Suppressor macrophage treated with lipopolysaccharide for 4 hours (primary cell): ENCODE data around the gene TOB1.
"Not testable (repeated sequence)": the region's sequence is repeated elsewhere in the genome, so short reads cannot be mapped to it uniquely, and the experiment has no call there.

Experiments used
- DNase-seq: peaks from one replicate; pipeline ENCODE4 v3.0.0-alpha.2; 2020

The TOB1 gene

DNA sequence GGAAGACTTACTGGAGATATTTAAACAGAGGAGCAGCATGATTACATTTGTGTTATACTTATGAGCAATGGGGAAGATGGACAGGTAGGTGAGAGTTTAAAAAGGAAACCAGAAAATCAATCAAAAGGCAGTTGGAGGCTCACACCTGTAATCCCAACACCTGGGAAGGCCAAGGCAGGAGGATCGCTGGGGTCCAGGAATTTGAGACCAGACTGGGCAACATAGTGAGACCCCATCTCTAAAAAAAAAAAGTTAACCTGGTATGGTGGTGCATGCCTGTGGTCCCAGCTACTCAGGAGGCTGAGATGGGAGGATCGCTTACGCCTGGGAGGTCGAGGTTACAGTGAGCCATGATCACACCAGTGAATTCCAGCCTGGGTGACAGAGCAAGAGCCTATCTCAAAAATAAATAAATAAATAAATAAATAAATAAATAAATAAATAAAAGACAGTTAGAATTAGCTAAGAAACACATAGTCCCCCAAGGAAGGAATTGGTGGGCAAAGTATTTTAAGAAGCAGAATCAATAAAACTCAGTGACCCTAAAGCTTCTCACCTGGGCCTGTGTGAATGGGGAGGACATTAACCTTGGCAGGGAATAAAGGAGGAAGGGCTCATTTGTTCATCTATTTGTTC, 32.3 kb upstream of the TOB1 start:
- DNase-seq: no peak

DNA sequence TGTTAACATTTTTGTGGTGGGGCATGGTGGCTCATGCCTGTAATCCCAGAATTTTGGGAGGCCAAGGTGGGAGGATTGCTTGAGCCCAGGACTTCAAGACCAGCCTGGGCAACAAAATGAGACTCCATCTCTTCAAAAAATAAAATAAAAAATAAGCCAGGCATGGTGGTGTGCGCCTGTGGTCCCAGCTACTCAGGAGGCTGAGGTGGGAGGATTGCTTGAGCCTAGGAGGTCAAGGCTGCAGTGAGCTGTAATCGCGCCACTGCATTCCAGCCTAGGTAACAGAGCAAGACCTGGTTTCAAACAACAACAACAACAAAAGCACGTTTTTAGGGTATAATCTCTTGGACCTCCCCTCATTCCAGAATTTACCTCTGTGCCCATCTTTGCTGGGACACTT, 28.4 kb upstream of the TOB1 start:
- not testable (repeated sequence) for DNase-seq

DNA sequence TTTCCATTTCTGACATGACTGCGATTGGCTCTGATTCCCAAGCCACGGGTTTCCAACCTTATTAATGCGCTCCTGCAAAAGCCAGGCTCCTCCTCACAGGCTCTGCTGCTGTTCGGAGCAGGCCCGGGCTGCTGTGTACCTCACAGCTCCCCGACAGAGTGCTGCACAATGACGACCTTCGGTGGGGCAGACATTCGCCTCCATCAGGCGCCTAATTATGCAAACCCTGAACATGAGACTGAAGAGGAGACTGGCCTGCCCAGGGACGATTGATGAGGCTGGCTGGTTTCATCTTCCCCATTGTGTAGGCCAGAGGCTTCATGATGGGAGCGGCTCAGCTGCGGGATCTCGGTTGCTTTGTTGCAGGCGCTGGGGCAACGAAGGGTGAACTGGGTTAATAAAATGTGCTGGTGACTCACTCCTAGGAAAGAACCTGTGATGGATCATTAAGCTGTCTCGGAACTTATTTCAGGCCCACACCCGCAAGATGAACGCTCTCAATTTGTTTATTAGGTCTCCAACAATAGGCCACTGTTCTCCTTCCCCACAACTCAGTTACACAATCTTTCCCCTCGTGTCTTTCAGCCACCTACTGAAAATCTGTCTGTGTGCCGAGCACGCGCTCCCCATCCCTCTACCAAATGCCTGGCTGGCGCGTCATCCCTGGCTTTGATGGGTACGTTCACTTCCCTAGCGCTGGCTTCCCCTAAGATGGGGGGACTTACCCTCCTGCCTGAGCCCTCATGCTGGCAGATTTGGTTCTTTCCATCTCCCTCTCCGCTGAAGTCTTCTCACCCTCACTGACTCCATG, 27.2 kb upstream of the TOB1 start:
- no peak for DNase-seq

DNA sequence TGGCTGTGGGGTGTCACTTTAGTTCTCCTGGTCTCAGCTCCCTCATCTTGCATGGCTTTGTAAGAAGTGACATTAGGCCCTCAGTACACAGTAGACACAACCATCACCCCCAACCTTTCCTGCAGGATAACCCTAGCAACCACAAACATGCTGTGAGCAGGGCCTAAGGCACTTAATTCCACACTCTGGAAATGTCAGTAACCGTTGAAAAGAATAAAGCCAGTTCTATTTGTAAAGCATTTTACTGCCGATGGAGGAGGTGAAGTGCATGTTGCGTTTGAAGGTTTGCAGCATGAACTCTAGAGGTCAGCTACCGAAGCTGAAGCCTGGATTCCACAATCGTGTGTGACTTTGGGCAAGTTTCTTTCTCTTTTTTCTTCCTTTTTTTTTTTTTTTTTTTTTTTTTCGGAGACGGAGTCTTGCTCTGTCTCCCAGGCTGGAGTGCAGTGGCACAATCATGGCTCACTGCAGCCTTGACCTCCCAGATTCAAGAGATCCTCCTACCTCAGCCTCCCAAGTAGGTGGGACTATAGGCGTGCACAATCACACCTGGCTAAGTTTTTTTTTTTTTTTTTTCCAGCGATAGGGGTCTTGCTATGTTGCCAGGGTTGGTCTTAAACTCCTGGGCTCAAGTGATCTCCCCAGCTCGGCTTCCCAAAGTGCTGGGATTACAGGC, 26.1 kb upstream of the TOB1 start:
- no peak for DNase-seq

DNA sequence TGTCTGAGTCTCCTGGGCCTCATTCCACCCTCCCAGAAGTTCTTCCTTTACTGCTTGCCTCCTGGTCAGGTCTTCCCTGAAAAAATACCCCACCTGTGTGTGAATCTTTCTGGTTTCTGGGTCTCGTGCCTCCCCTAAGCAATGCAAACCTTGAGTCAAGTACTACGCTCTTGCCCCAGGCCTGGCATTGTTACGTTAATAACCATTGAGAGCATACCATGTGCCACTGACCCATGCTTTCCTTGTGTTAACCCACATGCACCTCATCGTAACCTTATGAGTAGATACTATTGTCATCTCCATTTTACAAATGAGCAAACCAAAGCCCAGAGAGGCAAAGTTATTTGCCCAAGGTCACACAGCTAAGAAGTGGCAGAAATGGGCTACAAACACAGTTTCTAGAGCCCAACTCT, 25.4 kb upstream of the TOB1 start:
- DNase-seq: no peak

DNA sequence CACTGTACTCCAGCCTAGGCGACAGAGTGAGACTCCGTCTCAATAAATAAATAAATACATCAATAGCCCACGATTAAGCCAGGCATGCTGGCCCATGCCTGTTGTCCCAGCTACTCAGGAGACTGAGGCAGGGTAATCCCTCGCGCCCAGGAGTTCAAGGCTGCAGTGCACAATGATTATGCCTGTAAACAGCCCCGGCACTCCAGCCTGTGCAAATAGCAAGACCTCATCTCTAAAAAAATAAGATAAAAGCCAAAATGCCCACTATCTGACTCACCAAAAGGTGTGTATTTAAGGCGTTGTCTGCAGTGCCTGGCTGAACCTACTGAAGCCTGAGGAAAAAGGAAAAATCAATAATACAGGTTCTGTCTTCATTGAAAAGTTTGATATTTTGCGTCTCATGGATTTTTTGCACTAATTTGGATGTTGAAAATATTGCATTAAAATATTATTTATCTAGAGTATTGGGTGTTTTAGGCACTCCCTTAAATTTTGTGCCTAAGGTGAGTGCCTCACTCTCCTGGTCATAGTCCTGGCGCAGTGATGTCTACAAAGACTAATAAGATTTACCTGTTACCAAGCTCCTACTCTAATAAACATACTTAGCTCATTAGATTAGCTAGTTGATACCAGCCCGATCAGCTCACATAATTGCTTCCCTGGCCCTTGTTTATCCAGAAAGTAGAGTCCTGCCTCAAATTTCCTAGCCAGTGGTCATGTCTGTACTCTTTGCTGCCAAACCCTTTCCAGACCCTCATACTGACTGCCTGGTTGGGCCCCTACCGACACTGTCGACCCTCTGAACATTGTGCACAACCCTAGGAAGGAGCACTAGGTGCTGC, 24.7 kb upstream of the TOB1 start:
- DNase-seq: no peak

DNA sequence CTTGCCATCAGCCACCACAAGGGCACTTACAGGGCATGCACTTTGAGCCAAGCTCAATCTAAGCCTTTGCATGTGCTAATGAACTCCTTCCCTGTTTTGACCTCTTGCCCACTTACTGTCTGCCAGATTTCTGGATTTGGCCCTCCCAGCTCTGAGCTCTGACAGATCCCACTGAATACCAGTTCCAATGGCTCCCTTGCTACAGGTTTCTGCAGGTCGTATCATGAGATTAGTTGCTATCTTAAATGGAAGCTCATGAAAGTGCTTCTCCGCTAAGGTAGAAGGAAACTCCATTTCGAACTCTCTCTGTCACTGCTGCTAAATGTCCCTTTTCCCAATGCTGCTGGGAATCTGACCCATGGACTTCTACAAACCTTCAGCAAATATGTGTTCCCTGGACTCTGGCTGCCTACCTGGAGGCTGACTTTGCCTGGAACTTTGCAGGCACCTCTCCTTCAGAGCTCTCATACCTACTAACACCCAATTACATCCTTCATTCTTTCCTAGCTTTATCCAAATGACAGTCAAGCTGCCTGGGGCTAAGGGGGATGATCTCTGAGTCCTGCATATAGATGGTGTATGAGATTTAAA, 23.5 kb upstream of the TOB1 start:
- no peak for DNase-seq

DNA sequence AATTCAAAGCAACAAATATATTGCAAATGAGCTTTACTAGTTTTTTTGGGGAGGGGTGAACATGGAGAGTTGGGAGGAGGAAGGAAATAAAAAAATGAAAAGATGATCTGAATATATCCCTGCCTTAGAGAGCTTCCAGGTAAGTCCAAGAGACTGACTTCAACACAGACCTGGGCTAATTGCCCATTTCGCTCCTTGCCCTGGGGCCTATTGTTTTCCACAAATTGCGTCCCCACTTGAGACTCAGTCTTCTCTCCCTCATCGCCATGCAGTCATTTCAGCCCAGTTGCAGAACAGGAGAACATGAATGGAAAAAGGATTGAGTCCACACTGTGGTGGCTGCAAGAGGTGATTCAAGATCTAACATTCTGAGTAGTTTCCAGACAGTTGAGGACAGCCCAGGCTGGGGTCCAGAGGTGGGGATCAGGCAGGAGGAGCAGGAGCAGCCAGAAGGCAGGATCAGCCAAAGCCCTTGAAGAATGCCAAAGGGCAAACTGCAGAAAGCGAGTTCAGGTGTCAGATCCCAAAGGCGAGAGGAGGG, 21.6 kb upstream of the TOB1 start:
- DNase-seq: no peak

DNA sequence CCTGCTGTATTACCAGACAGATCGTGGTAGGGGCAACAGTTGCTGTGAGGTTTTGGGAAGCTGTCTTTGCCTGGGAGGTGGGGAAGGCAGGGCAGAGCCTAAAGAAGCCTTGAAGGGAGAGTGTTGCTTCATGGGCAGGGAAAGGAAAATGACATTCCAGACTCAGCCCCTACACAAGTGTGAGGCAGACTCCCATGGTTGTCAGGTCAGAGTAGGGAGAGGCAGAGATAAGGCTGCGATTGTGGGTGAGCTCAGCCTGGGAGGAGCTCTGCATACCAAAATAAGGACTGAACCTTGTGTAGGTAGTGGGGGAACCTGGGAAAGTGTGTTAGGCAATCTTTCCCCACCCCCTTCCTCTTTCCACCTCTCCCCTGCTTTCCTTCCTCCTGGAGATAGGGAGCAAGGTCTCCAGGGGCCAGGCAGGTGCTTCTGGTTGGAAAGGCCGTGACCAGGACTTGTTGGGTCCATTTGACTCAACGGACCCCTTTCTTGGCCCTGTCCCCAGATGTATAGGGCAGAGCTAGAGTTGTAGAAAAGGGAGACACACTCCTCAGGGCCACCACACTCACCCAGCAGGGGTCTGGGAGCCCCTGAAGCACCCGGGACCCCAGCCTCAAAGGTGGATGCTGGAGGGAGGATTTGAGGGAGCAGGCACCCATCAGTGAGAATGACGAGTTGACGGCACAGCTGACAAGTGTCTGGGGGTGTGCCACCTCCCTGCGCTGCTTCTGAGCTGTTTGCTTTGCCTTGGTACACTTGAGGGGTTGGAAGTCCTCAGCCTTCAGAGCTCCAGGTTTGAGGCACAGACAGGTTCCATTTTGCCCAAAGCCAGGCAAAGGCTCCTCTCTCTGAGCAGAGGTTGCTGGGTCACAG, 18.5 kb upstream of the TOB1 start:
- no peak for DNase-seq

DNA sequence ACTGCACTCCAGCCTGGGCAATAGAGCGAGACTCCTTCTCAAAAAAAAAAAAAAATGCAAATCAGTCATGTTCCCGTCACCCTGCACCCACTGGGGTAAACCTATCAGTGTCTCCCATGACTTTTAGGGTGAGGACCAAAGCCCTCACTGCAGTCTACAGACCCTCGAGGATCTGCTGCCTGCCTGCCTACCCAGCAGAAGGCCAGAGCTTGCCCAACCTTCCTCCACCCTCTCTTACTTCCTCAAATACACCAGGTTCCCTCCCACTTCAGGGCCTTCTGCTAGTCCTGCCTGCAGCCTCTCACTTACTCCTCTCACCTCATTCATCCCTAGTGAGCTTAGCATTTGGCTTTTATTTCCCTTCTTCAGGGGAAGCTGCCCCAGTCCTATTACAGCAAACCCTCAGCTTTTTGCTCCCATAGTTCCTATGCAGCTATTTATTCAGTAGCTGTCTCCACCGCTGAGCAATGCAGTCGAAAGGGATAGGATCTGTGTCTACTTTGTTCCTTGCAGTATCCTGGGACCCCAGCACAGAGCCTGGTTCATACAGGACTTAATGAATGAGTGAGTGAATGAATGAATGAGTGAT, 17.8 kb upstream of the TOB1 start:
- DNase-seq: peak; percentile 71

DNA sequence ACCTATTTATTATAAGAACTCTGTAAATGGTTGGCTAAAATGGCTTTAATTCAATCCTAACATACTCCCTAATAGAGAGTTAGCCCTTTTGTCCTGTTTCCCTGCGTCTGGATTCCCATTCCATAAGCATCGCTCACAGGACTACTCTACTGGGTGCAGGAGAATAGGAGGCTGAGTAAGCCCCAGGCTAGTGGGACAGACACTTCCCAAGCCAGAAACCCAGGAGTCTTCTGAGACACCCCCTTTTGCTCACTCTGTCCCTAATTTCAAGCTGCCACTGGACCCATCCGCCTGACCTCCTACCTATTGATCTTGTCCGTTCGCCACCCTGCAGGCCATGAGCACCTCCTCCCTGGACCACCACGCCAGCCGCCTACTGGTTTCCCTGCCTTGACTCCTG, 16.7 kb upstream of the TOB1 start:
- no peak for DNase-seq

DNA sequence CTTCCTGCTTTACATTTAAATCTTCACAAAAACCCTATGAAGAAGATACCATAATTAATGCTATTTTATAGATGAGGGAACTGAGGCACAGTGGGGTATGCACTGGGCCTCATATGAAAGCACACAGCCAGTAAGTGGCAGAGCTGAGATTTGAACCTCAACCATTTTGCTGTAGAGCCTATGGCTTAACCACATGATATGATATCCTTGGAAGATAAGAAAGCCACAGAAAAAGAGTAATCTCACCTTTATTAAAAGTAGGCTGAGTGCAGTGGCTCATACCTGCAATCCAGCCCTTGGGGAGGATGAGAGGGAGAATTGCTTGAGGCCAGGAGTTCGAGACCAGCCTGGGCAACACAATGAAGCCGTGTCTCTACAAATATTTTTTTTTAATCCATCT, 15.0 kb upstream of the TOB1 start:
- no peak for DNase-seq

DNA sequence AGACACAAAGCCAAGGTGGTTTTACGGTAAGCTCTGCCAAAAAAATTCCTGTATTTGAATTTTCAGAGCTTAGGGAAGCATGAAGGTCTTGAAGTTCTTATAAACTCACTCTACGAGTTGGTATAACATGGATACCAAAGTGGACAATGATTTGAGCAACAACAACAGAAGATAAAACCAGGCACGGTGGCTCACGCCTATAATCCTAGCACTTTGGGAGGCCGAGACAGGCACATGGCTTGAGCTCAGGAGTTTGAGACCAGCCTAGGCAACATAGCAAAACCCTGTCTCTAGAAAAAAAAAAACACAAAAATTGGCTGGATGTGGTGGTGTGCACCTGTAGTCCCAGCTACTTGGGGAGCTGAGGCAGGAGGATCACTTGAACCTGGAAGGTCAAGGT, 12.9 kb upstream of the TOB1 start:
- DNase-seq: no peak

DNA sequence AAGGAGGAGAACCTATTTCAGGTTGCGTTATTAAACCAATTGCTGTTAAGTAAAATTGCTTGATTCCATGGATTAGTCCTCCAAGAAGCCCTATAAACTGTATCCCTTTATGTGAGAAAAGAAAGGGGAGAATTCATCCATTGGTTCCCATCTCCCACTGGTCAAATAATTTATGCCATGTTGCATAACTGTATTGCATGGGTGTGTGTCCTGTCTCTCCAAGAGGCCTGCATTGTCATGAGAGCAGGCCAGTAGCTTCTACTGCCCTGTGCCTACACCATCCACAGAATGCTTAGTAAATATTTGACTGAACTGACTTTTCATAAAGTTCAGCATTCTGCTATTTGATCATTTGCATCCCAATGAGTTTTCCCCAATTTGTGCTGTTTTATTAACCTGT, 11.7 kb upstream of the TOB1 start:
- DNase-seq: no peak

DNA sequence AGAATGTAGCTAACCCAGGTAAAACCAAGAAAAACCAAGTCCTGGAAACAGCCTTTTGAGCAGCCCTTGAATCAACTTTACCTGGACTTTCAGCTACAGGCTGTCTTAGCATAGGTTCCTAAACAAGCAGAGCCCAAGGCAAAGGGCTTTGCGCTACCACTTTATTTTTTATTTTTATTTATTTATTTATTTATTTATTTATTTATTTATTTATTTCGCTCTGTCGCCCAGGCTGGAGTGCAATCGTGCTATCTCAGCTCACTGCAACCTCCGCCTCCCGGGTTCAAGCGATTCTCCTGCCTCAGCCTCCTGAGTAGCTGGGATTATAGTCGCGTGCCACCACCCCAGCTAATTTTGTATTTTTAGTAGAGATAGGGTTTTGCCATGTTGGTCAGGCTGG, 10.9 kb upstream of the TOB1 start:
- not testable (repeated sequence) for DNase-seq

DNA sequence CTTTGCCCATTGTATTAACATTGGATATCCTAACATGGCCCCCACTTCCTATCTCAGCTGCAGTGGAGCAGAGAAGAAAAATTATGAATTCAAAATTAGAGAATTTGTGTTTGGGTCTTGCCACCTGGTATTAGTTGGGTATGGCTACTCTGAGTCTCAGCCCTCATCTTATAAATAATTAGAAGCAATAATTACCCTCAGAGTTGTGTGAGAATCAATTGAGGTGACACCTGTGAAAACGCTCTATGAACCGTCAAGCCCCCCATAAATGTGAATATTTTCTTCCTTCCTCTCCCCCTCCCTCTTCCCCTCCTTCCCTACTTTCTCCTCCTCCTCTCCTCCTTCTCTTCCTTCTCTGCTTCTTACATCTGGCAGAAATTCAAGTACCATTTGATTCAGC, 8.9 kb upstream of the TOB1 start:
- no peak for DNase-seq

DNA sequence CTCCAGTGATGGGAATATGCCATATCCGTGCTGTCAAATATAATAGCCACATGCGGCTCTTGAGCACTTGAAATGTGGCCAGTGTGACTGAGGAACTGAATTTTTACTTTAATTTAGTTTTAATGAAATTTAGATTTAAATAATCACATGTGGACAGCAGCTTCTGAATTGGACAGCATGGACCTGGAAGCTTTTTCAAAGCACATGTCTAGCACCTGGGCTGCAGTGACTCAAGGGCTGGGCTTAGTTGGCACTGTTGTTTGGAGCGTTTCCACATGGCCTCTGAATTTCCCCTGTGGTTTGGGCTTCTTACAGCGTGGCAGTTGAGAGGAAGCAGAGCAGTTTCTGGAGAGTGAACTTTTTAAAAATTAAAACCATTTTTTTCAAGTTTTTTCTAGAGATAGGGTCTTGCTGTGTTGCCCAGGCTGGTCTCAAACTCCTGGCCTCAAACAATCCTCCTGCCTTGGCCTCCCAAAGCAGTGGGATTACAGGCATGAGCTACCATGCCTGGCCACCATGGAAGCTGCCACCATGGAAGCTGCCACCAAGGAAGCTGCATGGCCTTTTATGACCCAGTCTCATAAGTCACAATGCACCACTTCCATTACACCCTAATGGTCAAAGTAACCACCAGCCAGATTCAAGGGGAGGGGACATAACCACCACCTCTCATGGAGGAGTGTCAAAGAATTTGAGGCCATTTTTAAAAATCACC, 6.7 kb upstream of the TOB1 start:
- peak; percentile 51 for DNase-seq

DNA sequence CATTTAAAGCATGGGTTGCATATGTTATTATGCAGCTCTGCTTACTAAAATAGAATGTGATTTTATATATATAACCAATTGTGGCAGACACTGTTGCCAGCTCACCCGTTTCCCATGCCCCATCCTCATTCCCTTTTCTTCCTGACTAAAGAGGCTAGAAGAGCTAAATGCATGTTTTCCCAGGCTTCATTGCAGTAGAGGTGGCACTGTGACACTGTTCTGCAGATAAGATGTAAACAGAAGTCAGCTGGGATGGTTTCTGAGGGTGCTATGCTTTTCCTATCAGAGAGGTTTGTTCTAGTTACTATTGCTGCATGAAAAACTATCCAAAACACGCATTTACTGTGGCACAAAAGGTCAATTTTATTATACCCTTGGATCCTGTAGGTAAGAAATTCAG, 5.7 kb upstream of the TOB1 start:
- no peak for DNase-seq

DNA sequence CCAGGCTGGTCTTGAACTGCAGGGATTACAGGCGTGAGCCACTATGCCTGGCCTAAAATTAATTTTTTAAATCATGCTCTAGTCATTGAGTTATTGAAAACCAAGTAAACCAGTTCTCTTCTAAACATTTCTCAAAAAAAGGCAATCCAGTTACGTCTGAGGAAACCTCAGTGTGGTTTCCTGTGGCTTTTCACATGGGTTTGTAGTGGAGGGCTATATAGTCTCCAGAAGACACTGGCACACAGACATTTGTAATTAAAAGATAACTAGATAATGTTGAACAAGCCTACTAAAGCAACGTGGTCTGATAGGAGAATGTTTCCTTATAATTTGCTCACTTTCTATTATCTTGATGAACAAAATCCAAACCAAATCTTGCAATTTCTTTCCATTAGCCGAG, 5.2 kb upstream of the TOB1 start:
- DNase-seq: no peak

DNA sequence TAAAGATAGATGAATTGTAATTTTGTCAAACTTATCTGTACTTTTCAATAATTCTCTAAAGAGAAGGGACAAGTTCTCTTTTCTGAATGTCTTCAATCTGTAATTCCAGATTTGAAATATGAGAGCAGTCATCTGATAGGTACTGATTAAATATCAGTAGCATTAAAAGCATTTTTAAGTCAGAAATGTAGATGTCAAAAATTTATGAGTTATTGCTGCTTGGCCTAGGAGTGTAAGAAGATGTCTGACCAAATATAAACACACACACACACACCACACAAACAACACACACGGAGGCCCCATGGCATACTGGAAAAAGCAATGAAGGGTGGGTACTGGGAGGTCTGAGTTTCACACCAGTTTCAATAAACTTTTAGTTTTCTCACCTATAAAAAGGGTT, 2.4 kb upstream of the TOB1 start:
- DNase-seq: no peak

DNA sequence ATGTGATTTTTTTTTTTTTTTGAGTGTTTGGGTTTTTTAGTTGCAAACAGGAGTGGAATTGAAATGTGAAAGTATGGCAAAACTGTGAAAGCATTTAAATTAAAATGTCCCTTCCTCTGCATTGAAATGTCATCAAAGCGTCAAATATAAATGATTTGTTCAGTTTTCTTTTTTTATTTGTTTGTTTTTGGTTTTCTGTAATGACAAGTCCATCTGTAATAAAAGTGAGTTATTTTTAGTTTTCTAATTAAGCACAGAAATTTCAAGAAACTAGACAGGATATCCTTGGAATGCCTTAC, 1.9 kb upstream of the TOB1 start:
- DNase-seq: no peak
